ENCODE measurements around the gene KRT17.
"Not testable (repeated sequence)": the region's sequence is repeated elsewhere in the genome, so short reads cannot be mapped to it uniquely, and the experiment has no call there.

The KRT17 gene

DNA sequence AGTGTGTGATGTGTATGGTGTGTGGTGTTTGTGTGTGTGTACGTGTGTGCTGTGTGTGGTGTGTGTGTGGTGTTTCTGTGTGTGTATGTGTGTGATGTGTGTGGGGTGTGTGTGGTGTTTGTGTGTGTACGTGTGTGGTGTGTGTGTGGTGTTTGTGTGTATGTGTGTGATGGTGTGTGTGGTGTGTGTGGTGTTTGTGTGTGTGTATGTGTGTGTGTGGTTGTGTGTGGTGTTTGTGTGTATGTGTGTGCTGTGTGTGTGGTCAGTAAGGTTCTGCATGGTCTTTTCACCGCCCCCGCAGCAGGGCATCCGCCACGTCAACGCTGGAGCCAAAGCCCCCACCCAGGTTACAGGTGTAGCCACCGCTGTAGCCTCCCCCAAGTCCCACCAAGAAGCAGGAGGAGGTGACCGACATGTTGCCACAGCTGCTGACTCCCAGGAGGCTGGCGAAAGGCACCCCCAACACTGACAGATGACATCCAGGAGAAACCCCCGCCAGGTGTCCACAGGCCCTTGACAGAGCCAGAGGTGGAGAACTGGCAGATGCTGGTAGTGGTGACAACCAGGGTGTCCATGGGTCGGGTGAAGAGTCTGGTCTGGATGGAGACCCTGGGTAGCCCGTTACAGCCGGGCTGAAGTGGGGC, 9.3 kb upstream of the KRT17 start:
- ATAC-seq: no peak

DNA sequence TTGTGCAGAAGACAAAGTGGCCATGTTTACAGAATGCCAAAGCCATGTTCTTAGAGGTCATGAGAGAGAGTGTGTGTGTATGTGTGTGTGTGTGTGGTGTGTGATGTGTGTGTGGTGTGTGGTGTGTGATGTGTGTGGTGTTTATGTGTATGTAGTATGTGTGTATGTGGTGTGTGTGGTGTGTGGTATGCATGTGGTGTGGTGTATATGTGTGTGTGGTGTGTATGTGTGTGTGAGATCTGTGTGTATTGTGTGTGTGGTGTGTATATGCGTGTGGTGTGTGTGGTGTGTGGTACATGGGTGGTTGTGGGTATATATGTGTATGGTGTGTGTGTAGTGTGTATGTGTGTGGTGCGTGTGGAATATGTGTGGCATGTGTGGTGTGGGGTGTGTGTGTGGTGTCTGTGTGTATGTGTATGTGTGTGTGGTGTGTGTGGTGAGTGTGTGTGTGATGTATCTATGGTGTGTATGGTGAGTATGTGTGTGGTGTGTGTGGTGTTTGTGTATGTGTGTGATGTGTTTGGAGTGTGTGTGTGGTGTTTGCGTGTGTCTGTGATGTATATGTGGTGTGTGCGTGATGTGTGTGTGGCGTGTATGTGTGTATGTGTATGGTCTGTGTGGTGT, 8.2 kb upstream of the KRT17 start:
- no peak for ATAC-seq

DNA sequence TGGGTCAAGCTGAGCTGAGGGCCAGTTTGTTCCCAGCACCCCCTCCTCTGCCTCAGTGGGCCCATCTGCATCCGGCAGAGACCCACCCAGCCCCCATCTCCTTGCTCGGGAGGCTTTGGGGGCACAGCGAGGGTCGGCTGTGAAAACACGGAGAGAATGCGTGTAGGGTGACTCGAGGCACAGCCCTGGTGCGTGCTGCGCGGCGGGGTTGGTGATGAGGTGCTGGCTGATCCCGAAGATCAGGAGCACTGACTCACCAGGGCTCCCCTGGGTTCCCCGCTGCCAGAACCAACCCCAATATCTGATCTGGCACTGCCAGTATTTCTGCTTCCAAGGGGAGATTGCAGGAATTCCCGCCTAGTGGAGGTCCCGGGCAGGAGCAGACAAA, 7.5 kb upstream of the KRT17 start:
- ATAC-seq: no peak

DNA sequence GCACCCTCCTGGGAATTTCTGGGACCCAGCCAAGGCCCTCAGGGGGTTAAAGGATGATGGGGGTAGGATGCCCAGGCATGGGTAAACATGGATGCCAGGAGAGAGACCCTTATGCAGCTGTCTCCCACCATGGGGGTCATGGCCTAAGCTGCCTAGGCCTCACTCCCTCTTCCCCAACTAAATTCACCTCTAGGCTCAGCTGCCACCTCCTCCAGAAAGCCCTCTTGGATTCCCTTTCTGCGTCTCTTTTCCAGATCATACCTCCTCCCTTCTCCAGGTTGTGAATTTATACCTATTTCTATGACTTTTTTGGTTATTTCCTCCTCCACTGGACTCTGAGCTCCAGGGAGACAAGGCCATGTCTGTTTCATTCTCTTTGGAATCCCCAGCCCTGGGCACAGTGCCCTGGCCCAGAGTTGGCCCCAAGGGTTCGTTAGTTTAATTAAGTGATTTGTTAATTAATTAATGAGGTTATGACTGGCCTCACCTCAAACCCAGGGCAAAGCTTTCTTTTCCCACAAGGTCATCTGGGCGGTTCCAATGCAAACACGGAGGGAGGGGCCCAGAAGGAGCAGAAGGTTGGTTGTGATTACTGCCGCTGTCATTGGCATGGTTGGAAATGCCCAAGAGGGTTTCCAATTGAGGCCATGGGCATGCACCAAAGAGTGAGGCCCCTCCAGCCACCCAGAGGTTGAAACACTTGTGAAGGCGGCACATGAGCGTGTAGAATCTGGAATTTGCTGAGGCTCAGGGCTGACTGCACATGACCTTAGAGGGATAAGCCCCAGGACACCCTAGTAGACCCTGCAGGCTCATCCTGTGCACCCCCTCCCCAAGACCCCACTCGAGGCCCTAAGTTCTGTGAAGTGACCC, 6.9 kb upstream of the KRT17 start:
- no peak for ATAC-seq

DNA sequence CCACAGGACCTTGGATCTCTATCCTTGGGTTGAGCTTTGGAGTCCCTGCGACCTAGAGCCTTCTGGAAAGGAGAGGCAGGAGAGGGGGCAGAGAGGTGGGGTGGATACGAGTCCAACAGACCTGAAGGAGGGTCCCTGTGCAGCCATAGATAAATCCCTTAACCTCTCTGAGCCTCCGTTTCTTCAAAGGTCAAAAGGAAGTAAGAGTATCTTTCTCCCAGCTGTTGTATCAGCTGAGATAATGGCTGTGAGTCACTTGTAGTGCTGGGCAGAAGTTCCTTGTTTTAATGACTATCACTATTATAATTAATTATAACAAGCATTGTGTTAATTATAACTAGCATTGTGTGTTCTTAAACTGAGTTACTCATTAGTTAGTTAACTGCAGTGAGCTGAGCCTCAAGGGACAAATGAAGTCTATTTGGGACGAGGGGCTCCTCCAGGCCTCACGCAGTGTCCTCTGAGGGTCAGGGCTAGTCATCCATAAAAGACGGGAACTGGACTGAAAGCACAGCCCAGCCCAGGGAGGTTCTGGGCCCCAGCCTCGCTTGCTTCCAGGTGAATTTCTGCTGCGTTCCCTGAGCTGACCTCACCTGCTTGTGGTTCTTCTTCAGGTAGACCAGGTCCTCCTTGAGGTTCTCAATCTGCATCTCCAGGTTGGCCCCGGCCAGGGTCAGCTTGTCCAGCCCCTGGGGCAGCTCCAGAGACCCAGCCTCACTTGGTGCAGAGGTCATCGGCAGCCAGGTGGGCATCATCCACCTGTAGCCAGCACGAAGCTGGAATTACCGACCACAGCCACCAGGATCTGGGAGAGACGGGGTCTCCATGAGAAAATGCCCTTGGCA, 5.7 kb upstream of the KRT17 start:
- ATAC-seq: no peak

DNA sequence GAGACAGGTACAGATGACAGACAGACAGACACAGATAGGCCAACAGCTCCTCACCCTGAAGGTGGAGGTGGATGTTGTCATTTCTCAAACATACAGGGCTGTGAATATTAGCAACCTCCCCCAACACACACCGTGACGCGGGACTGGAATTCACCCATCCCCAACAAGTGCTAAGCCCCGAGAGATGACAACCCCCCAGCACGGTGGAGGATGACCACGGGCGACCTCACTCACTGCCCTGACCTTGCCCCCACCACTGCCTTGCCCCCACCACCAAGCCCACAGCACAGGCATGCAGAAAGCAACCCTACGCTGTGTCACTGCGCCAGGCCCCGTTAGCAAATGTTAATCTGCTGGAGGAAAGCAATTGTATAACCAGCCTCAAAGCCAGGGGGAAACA, 4.9 kb upstream of the KRT17 start:
- no peak for ATAC-seq

DNA sequence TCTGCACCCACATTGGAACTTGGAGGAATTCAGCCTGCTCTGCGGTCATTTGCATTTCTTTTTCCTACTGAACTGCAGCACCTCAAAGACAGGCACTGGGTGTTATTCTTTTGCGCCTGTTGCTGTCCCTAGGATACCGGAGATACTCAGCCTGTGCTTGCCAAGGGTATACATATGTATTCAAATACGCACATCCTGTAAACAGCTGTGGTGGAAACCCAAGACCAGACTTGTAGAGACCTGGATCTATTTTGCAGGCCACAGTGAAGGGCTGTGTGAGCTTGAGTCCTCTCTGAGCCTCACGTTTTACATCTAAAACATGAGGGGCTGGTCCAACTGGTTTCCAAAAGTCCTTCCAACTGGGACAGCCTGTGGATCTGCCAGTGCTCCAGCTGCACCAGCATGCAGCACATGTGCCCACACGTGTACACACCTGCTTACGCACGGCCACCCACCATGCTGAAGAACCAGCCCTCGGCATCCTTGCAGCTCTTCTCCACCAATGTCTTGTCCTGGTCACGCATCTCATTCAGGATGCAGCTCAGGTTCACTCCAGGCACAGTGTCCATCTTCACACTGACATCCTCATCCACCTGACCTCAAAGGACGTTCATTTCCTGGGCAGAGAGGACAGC, 4.4 kb upstream of the KRT17 start:
- ATAC-seq: not testable (repeated sequence)

DNA sequence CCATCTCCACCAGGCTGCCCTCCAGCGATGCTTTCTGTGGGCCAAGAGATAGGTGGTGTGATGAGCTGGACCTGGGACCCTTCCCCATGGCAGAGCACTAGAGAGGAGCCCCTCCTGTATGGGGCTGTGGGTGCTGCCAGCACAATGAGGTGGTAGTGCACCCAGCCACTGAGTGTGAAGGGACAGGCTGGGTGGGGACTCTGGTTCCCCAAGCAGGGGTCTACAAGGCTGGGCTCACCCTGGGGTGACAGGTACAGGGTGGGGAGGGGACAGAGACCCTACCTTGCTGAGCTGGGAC, 3.6 kb upstream of the KRT17 start:
- ATAC-seq: not testable (repeated sequence)

DNA sequence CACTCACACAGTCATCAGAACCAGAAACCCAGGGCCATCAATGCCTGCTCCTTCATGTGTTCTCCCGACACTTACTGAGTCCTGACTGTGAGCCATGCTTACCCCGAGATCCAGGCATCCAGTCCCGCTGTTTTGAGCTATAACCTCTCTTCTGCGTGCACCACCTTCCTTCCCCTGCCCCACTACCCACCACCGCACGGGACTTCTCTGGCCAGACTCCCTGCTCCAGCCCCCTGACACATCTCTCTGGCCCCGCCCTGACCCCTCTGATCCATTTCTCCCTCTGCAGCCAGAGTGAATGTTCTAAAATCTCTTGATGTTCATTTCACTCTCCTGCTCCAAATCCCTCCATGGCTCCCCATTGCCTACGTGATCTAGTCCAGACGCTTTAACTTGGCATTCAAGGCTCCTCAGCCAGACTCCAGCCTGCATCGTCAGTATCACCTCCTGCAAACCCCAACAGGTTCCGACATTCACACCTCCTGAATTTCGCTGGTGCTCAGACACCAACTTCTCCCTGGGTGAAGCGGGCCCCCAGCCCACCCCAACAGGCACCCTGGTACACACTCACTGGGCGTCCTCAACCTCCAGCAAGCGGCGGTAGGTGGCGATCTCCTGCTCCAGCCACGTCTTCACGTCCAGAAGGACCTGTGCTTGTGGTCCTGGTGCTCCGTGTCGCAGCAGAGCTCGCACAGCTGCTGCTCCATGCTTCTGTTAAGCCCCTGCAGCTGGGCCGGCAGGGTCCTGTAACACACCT, 3.1 kb upstream of the KRT17 start:
- ATAC-seq: no peak

DNA sequence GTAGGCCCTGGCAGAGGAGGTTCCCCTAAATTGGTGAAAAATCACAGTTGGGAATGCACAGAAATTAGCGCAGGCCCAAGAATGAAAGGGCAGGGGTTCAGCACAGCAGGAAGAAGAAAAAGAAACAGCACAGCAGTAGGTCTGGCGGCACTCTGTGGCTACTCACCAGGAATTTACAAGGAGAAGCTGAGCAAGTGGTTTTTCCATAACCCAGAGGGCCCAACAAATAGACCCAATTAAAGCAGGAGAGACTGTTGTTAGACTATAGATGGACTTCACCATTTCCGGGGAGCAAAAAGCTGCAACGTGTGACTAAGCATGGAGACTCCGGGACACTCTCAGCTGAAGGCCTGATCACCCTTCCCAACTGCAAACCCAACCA, 2.5 kb upstream of the KRT17 start:
- not testable (repeated sequence) for ATAC-seq

DNA sequence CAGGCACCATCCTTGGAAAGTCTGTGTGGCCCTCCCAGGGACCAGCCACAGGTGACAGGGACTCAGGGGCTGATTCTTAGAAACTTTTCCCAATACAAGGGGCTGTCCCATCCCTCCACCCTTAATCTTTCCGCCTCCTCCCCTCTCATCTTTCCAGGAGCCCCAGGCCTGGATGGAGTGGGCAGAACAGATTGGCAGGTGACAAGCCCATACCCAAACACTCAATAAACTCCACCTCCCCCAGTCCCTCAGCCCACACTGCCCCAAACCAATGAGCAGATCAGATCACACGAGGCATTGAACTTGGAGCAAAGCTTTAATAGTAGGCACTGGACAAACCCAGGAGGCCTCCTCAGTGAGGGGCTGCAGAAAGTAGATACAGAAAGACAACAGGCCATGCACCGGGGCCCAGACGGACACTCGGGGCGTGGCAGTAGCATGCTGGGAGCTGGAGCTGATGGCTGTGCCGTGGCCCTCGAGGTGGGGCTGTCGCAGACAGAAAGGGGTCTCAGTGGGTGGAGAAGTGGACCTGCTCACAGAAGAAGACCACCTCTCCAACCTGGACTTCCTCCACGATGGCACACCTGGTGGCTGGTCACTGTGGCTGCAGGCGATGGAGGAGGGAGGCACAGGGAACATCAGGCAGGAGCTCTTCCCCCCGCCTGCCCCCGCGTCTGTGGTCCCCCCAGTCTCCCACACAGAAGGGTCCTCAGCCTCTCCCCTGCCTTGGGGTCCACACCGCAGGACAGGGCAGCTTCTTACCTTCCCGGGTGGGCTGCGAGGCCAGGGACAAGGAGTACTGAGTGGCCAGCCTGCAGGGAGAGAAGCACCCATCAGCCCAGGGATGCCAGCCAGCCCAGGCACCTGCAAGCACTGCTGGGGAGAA, 1.9 kb upstream of the KRT17 start:
- not testable (repeated sequence) for ATAC-seq

DNA sequence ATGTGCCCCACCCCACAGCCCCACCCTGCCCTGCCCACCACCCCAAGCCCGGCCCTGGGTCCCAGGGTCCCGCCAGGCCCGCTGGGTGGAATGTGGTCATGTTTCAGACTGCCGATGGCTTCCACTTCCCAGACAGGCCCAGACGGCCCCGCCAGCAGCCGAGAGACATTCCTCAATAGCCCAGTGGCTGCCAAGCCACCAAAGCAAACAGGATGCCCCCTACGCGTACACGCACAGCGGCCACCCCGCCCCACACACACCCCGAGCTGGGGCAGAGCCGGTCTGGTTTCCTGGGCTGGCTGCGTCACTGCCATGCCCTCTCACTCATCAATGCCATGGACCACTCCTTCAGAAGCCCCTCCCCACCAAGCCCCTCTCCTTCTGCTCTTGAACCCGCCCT, 1.2 kb upstream of the KRT17 start:
- ATAC-seq: no peak

DNA sequence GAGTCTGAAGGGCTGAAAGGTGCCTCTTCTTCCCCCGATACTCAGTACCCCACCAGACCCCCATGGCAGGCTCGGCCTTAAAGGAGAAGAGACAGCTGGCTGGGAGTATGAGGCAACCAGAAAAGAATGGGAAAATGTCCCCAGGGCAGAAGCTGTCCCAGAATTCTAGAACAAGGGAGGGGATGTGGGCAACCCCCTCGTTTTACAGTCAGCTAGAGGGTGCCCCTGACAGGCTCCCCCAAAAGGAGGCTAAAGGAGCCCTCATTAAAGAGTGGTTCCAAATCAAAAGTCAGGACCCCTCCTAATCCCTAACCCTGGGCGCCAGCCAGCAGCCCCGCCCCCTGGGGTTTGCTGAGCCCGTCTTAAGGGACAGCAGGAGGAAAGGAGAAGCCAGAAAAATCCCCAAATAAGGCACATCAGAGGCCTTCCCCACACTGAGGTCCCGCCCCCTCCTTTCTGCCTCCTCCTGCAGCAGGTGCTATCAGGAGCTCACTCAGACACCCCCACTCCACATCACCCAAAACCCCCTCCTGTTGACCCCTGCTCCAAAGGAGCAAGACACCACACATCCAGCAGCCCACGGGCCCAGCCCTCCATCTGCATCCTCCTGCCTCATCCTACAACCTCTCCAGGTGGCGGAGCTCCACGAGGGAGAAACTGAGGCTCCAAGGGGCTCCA, 1.1 kb downstream of the KRT17 start:
- ATAC-seq: not testable (repeated sequence)

DNA sequence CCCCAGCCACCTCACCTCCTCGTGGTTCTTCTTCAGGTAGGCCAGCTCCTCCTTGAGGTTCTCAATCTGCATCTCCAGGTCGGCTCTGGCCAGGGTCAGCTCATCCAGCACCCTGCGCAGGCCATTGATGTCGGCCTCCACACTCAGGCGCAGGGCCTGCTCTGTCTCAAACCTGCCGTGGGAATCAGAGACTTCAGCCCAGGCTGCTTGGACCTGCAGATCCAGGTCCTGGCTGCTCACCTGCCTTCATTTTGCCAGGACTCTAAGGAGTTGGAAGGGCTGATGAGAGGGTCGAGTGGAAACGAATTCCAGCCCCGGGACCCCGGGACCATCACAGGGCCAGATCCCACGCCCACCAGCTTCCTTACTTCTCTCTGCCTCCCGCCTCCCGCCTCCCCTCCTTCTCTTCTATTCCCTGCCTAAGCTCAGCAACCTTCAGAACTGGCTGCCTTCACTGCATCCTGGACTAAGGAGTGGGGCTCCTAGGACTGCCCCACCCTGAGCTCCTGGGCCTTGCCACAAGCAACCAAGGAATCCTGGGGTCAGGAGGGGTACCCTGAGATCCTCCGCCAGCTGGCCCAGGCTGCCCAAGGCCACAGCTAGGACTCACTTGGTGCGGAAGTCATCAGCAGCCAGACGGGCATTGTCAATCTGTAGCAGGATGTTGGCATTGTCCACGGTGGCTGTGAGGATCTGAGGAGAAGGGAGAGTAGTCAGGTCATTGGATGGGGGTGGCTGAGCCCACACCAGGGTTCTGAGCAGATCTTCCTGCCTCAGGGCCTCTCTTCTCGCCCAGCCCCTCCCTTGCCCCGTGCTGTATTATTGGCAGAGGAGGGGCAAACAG, 1.8 kb downstream of the KRT17 start:
- ATAC-seq: not testable (repeated sequence)

DNA sequence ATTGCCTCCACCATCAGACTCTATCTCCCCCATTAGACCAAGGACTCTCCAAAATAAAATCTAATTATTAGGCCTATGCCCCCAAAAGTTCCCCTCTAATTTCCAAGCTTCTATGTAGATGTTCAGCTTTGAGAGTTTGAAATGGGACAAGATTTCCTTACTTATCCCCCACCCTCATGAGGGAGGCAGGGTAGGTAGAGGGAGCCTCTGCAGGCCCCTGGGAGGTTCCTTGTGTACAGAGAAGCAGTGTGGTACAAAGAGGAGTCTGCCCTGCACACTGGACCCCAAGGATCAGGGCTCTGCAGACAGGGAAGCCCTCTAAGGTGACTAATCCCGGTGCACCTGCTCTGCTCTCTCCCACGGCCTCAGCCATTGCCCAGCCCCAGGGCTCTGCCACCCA, 2.5 kb downstream of the KRT17 start:
- ATAC-seq: no peak

DNA sequence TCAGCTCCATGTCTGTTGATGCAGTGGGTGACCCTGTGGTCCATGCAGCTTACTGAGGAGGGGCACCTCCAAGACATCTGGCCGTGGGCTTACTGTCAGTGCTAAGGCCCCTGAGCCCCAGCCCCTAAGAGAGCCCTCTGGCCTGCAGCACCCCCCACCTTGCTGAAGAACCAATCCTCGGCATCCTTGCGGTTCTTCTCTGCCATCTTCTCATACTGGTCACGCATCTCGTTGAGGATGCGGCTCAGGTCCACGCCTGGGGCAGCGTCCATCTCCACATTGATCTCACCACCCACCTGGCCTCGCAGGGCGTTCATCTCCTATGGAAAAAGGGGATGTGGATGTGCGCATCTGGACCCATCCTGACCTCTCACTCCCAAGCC, 2.9 kb downstream of the KRT17 start:
- not testable (repeated sequence) for ATAC-seq

DNA sequence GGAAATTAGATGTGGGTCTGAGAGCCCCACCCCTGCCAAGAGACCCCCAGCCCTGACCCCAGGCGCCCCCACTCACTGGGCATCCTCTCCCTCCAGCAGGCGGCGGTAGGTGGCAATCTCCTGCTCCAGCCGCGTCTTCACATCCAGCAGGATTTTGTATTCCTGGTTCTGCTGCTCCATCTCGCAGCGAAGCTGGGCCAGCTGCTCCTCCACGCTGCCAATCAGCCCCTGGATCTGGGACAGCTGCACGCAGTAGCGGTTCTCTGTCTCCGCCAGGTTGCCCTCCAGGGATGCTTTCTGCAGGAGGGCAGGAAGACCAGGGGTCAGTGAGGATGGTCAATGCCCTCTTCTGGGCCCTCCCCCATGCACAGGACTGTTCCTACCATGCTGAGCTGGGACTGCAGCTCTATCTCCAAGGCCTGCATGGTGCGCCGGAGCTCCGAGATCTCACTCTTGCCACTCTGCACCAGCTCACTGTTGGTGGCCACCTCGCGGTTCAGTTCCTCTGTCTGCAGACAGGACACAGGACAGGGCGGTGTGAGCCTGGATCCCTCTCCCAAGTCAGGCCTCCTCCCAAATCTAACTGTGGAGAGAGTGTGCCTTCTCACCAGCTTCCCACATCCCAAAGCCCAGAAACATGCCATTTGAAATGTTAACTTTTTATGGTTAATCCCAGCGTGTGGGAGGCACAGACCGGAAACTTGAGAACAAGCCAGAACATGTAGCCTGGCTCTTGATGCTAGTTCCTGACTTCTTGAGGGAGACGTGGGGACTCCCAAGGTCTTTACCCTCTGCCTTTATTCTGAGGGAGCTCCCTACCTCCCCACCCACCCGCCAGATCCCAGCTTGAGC, 3.6 kb downstream of the KRT17 start:
- ATAC-seq: no peak

DNA sequence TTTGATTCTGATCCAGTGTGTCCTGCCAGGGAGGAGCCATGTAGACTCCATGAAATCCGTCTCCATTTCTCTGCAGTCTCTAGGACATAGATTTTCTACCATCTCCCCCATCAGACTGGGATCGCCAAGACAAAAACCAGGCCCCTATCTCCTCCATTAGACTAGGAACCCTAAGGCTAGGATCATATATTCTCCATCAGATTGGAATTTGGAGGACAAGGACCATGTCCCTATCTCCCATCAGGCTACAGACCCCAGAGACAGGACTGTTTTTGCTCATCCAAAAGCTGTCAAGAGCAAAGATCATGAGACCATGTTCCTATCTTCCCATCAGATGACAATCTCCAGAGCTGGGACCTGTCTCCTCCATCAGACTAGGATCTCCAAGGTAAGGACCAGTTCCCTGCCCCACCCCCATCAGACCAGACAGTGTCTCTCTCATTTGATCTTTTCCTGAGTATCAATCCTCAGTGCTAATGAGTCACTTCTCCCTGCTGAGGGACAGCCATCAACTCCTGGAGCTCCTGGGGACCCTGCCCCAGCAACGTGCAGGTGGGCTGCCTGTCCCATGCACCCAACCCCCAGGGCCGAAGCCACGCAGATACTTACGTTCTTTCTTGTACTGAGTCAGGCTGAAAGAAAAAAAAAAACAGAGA, 4.3 kb downstream of the KRT17 start:
- ATAC-seq: not testable (repeated sequence)
